ENCODE data around the gene ANKRD13A.
"Not testable (repeated sequence)": the region's sequence is repeated elsewhere in the genome, so short reads cannot be mapped to it uniquely, and the experiment has no call there.

The ANKRD13A gene

DNA sequence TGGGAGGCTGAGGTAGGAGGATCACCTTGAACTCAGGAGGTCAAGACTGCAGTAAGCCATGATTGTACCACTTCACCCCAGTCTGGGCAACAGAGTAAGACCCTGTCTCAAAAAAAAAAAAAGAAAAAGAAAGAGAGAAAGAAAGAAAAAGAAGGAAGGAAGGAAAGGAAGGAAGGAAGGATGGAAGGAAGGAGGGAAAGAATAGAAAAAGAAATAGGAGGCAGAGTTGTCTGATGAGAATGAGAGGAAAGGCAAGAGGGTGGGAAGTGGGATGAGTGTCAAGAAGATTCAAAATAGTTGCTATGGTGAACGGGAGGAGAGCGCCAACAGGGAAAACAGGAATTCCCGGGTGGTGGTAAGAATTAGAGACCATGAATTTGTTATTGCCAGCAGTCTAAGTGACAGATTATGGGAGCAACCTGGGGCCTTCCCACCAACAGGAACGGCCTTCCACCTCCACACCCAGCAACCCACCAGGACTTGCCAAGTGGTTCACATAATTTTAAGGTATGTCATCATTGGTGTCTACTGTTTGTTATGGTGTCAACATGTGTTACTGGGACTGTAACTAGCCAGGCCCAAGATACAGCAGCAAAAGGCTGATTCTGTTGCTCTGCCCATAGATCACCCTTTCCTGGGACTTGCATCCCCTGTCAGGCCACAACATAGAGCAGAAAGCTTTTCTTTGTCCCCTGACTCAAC lies 85.2 kb downstream of the ANKRD13A start:
- no peak for DNase-seq

DNA sequence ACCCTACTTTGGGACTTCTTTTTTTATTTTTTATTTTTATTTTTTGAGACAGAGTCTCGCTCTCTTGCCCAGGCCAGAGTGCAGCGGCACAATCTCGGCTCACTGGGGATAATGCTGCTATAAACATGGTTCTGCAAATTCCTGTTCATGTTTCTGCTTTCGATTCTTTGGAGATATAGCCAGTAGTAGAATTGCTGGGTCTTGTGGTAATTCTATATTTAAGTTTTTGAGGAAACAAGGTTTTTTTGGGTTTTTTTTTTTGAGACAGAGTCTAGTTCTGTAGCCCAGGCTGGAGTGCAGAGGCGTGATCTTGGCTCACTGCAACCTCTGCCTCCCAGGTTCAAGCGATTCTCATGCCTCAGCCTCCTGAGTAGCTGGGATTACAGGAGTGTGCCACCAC lies 89.0 kb downstream of the ANKRD13A start:
- DNase-seq: not testable (repeated sequence)

DNA sequence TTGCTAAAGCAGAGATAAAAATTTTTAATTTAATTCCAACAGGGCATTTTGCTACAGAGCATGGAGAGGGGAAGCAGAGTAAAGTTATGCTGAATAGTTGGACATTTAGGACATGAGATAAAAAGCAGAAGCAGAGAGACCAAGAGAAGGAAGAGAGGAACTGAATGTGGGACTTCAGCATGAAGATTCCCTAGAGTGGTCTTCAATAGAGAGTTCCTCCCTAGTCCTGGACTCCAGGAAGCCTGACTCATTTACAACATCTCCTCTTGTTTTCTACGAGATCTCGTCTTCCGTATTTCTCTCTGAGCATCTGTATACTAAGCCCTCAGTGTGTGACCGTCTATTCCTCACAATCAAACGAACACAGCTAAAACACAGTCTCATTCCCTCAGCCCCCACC lies 89.7 kb downstream of the ANKRD13A start:
- no peak for DNase-seq

All from stimulated activated CD4-positive, alpha-beta T cell treated with anti-CD3 and anti-CD28 coated beads, Interleukin-4, amount 100 ng/mL, for 1 hour (primary cell).